B cell (primary cell): ENCODE results near the gene XPNPEP3.

Source experiments
- EZH2 ChIP-seq: IDR thresholded peaks from 2 replicates; pipeline ENCODE4 v1.6.1; 2012; ENCODE audit warnings: borderline replicate concordance, low read depth, mild to moderate bottlenecking, moderate library complexity, low read length; ENCODE audit not compliant: insufficient read depth, poor library complexity, severe bottlenecking
- TF ChIP-seq, protein P1 (sequence below): fragments of 200-600 bp; IDR thresholded peaks from one replicate; pipeline ENCODE4 v1.8.0; 2022; ENCODE audit warnings: antibody characterized with exemption, mild to moderate bottlenecking

GRCh38 chr22:40954113-40954512, 97.2 kb downstream of the XPNPEP3 start:
- TF ChIP-seq, protein P1, sequence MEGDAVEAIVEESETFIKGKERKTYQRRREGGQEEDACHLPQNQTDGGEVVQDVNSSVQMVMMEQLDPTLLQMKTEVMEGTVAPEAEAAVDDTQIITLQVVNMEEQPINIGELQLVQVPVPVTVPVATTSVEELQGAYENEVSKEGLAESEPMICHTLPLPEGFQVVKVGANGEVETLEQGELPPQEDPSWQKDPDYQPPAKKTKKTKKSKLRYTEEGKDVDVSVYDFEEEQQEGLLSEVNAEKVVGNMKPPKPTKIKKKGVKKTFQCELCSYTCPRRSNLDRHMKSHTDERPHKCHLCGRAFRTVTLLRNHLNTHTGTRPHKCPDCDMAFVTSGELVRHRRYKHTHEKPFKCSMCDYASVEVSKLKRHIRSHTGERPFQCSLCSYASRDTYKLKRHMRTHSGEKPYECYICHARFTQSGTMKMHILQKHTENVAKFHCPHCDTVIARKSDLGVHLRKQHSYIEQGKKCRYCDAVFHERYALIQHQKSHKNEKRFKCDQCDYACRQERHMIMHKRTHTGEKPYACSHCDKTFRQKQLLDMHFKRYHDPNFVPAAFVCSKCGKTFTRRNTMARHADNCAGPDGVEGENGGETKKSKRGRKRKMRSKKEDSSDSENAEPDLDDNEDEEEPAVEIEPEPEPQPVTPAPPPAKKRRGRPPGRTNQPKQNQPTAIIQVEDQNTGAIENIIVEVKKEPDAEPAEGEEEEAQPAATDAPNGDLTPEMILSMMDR: no peak
- no peak for TF ChIP-seq EZH2
